IMR-90 (cell line): ENCODE data around the gene ZNF311.

ENCODE experiments used
- CEBPB ChIP-seq: IDR thresholded peaks from 2 replicates; pipeline ENCODE4 v1.6.1; 2012; ENCODE audit warnings: low read depth, low read length, improper control_type of control experiment
- CHD1 ChIP-seq: IDR thresholded peaks from 2 replicates; pipeline ENCODE4 v1.6.1; 2012; ENCODE audit warnings: low read depth, low read length, improper control_type of control experiment
- MXI1 ChIP-seq: IDR thresholded peaks from 2 replicates; pipeline ENCODE4 v1.6.1; 2012; ENCODE audit warnings: low read depth, mild to moderate bottlenecking, low read length, moderate library complexity, borderline replicate concordance
- NFE2L2 ChIP-seq: fragments of 150-350 bp; IDR thresholded peaks from 2 replicates; pipeline ENCODE4 v1.6.1; 2016; ENCODE audit warnings: low read depth, mild to moderate bottlenecking, low read length
- POLR2A ChIP-seq: IDR thresholded peaks from 2 replicates; pipeline ENCODE4 v1.6.1; 2012; ENCODE audit warnings: mild to moderate bottlenecking, low read depth, low read length
- RFX5 ChIP-seq: IDR thresholded peaks from 2 replicates; pipeline ENCODE4 v1.8.0; 2012; ENCODE audit warnings: low read depth, mild to moderate bottlenecking, low read length, moderate library complexity
- TF ChIP-seq, protein P1 (sequence below): conservative IDR thresholded peaks from 2 replicates; pipeline ENCODE4 v1.5.1; 2012; ENCODE audit warnings: mild to moderate bottlenecking, low read depth, low read length, improper control_type of control experiment
- TF ChIP-seq, protein P2 (sequence below): fragments of 150-350 bp; IDR thresholded peaks from 2 replicates; pipeline ENCODE4 v1.6.1; 2016; ENCODE audit warnings: low read depth, mild to moderate bottlenecking, low read length, moderate library complexity, borderline replicate concordance

- TF ChIP-seq, protein P1, sequence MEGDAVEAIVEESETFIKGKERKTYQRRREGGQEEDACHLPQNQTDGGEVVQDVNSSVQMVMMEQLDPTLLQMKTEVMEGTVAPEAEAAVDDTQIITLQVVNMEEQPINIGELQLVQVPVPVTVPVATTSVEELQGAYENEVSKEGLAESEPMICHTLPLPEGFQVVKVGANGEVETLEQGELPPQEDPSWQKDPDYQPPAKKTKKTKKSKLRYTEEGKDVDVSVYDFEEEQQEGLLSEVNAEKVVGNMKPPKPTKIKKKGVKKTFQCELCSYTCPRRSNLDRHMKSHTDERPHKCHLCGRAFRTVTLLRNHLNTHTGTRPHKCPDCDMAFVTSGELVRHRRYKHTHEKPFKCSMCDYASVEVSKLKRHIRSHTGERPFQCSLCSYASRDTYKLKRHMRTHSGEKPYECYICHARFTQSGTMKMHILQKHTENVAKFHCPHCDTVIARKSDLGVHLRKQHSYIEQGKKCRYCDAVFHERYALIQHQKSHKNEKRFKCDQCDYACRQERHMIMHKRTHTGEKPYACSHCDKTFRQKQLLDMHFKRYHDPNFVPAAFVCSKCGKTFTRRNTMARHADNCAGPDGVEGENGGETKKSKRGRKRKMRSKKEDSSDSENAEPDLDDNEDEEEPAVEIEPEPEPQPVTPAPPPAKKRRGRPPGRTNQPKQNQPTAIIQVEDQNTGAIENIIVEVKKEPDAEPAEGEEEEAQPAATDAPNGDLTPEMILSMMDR, result no peak
- TF ChIP-seq RFX5, result no peak
- TF ChIP-seq, protein P2, sequence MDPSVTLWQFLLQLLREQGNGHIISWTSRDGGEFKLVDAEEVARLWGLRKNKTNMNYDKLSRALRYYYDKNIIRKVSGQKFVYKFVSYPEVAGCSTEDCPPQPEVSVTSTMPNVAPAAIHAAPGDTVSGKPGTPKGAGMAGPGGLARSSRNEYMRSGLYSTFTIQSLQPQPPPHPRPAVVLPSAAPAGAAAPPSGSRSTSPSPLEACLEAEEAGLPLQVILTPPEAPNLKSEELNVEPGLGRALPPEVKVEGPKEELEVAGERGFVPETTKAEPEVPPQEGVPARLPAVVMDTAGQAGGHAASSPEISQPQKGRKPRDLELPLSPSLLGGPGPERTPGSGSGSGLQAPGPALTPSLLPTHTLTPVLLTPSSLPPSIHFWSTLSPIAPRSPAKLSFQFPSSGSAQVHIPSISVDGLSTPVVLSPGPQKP, result no peak
- TF ChIP-seq NFE2L2, result no peak
- no peak for TF ChIP-seq MXI1
- peak; percentile 9; the same call in 1 of the 2 replicates for TF ChIP-seq CEBPB
- TF ChIP-seq POLR2A, result no peak
- TF ChIP-seq CHD1, result no peak
These were observed 20.9 kb upstream of the ZNF311 start for GRCh38 chr6:29025927-29026585.
